Endometrial microvascular endothelial cells (primary cell): Measurements from ENCODE around the gene BCL6. TPM values are rescaled to one million over a fixed set of nuclear protein-coding genes. Genes with fewer than 3 reads are reported as not detected.

Experiments
- in situ Hi-C: cut with HindIII; loops from 2 replicates; pipeline ENCODE4 v1.10.0; 2017; ENCODE audit warnings: low sequenced_read_pairs, low pct_unique_long_range_greater_than_20kb; ENCODE audit errors: inconsistent ontology term
- total RNA-seq: library from RNA; depleted of rRNA; stranded (reverse); fragments of >200 nt; gene quantifications from one replicate; pipeline ENCODE4 v1.2.3, GENCODE V29; 2015; ENCODE audit errors: inconsistent ontology term

BCL6 gene
- 8.3 TPM for total RNA-seq

DNA sequence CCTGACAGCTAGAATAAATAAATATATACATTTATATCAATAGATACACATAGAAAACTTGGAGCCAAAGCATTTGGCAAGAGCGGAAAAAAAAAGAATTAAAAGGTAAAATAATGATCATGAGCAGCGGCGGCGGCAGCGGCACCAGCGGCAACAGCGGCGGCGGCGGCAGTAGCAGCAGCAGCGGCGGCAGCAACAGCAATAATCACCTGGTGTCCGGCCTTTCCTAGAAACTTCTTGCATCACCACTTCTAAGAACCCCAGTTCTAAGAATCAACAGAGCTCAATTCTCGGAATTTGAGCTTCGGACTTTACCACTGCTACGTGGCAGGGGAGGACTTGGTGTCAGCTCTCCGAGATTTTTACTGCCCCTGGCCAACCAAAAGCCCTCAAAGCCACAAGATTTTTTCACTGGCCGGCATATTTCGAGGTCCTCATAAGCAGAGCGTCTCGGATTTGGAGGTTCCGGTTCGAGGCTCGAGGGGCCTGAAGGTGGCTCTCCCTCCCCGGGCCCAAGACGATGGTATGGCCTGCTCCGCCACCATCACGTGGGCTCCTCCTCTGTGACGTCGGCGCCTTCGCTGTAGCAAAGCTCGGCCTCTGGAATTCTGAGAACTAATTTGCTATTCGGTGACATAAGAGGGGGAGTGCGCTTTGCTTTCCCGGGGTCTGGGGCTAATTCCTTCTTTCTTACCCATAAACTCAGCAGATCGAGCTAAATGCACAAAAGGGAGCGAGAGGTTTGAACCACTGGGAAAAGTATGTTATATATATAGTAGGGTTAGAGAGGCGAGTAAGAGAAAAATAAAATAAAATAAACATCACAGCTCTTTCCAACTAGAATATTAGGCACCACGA, at the start of gene BCL6:
Gene BCL6, minus strand, starts transcription at position 268 of the 858 bp plus-strand sequence. CDS start 11,775 bp downstream, outside the sequence.
- in situ Hi-C loops = loop anchor here (10.0 to 25.0 kb wide), 7 partner anchors 409 to 1392 kb away; partner anchors contain the start of gene LPP

DNA sequence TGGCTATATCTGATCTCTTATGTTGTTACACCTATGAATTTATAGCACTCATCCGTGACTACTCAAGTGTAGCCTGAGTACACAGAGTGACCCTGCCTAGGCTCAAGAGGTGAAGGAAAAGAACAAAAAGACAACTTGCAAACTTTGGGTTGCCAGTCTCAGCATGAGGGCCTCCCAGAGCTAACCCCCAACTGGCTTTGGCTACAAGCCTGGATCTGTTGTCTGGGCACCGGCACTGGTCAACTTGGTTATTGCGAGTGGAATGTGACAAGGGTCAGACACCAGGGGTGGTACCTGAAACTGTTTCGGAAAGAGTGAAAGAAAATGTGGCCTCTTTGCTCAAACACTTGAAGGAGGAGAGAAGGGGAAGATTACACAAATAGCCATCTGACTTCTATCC, 49.5 kb upstream of the BCL6 start:
- in situ Hi-C loops = no loop called here

DNA sequence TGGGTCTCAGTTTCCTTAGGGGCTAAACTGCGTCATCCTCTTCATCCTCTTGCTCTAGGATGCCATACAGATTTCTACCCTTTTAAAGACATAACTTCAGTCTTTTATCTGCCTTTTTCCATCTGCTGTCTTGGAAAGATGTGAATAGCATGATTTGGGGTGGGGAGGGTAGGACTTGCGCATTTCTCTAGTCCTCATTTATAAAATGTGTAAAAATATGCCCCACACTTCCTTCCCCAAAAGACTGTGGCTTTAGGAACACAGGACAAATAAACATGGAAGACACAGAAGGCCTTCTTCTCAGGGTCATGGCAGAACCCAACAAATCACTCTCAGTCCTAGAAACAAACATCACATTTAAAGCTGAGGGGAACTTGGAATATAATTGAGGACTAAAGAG, 48.4 kb upstream of the BCL6 start:
- in situ Hi-C loops = no loop called here

DNA sequence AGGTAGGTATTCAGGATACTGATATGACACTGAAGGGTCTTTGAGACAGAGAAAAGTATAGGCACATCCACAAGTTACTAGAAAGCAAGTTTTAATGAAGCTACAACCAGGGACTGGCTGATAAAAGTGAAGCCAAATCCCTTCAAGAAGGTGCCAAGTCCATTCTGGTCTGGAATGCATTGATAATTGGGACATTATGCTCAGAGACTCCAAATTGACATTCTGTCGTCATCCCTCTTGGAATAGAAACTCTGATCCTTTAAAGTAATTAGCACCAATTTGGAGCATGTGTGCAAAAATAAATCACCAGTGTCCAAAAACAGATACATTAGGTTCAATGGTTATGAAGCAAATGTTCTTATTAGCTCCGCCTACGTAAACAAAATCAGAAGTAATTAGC, 47.3 kb upstream of the BCL6 start:
- in situ Hi-C loops = no loop called here

DNA sequence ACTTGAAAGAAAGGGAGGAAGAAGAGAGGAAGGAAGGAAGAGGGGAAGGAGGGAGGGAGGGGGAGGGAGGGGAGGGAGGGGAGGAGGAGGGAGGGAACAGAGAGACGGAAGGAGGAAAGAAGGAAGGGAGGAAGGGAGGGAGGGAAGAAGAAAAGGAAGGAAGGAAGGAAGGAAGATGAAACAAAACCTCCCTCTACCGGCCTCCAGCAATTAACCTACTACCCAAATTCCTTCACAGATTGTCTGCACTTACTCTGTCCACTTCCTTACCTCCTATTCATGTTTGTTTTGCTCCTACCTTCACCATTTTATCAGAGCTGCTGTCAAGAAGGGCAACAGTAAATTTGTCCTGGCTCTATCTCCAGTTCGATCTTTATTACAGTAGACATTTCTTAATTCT, 44.6 kb upstream of the BCL6 start:
- in situ Hi-C loops = no loop called here

DNA sequence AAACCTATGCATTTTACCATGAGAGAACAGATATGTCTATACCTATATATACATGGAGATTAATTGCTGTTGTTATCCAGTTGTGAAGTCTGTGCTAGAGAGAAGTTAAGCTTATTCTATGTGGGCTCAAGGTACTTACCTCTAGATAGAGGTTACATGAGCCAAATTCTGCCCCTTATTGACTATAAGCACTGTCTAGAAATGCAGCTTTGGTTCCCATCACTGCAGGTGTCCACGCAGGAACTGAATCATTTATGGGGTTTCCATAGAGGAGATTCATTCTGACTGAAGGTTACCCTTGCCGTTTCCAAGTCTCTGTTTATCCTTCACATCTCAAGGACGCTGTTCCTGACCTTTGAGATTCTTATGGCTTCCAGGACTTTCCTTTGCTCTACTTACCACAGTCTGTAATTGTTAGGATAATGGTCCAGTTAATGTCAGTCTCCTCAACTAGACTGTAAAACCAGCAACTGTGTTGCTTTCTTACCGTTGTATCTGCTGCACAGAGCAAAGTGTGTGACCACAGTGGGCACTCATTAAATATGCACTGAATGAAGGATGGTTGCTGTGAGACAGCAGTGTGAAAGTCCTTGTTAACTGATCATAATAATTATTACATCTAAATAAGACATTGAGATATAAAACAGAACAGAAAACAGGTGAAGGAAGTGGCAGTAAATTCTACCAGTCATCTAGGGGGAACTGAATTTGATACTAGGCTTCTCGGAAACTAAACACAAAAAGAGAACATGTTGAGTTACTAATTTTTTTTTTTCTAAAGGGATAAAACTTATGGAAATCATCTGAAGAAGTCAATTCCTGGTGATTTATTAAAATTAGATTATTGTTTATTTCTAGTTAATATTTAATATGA, 44.0 kb upstream of the BCL6 start:
- in situ Hi-C loops = no loop called here

DNA sequence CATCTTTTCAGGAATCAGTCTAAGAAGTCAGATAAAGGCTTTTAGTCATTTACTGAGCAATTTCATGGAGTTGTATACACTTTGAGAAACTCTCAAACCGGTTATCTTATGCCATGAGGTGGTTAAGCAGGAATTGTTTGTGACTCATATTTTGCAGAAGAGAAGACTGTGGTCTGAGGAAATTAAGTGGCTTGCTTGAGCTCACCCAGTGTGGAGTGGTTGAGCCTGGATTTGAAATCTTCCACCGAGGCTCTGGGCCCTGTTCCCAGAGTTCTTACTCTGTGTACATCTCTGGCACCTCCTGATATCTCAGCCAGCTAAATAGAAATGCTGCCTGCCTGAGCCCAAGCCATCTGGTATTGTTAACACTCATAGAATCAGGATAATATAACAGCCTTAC, 37.8 kb upstream of the BCL6 start:
- in situ Hi-C loops = no loop called here

DNA sequence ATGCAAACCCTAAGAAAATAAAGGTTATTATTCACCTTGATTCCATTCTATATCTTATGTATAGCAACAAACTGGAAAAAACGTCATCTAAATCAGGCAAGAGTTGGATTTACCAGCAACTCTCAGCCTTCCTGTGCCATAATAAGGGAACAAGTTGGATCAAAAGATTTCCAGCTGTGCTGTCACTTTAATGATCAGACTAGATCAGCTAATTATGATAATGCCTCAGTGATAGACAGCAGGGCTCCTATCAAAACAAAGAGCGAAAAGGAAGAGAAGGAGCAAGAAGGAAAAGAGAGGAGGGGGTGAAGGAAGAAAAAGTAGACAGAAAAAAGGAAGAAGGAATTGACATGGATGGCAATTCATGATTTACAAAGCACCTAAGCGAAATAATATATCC, 36.7 kb upstream of the BCL6 start:
- in situ Hi-C loops = no loop called here

DNA sequence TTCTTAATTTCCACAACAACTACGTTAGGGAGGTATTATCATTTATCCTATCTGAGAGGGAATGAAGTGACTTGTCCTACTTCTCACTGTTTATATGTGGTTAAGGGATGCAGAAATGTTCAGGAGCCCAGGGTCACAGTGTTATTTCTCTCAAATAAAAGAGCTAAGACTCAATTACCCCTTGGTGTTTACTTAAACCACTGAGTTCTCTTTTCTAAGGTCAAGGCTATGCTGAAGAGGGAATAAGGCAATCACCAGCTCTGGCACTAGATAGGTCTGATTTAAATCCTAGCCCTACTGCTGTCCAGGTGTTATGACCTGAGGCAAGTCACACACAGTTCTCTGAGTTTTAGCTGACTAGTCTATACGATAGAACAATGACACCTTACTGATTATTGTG, 35.7 kb upstream of the BCL6 start:
- in situ Hi-C loops = no loop called here

DNA sequence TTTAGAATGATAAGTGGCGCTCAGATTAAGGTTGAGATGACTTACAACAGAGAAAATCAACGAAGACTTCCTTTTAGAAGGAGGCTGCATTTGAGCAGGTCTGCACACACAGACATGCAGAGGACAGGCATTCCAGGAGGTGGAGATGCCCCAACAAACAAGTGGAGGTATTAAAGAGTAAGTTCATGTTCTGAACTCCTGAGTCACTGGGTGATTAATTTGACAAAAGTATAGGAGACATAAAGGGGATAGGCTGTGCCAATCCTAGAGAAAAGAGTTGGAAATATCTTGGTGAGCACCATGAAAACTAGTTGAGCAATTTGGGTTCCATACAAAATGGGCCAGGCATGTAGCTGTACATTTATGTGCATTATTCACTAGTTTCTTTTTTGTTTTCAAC, 33.5 kb upstream of the BCL6 start:
- in situ Hi-C loops = no loop called here

DNA sequence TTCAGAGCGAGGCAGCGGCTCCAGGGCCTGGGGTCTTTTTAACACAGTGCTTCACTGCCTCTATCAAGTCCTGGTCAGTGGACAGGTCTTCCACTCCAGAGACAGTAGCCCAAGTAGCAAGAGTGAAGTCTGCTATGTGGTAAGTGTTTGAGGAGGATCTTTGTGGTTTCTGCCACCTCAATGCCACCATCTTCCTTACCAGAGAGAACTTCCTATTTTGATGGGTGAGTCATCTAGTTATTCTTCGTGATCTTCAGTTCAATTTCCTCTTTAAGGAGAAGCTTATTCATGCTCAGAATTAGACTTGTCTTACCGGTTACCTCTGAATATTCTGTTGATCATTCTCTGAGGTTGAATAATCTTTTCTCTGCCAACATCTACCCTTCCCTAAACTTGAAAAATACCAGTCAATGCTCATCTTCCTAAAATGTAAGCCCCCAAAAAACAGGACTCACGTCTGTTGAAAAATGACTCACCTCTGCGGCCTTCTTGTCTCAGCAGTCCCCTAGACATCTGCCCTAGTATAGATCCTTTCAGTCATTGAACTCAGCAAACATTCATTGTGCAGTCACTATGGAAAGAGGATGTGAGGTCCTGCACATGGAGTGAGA, 32.2 kb upstream of the BCL6 start:
- in situ Hi-C loops = no loop called here

DNA sequence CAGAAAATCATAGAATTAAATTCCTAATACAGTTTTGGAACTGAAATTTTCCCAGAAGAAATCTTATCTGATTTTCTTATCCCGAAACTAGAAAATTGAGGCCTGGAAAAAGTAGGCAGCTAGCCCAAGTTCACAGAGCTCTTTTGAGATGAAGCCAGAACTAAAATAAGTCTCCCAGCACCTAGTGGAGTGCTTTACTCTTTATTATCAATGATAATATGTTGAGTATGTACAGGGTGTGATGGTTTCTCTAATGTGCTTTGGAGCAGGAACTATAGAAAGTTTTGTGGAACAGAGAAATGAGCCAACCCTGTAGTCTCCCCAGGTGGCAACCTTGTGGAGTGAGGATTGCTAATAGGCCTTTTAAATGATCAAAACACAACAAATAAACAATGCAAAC, 30.3 kb upstream of the BCL6 start:
- in situ Hi-C loops = no loop called here

DNA sequence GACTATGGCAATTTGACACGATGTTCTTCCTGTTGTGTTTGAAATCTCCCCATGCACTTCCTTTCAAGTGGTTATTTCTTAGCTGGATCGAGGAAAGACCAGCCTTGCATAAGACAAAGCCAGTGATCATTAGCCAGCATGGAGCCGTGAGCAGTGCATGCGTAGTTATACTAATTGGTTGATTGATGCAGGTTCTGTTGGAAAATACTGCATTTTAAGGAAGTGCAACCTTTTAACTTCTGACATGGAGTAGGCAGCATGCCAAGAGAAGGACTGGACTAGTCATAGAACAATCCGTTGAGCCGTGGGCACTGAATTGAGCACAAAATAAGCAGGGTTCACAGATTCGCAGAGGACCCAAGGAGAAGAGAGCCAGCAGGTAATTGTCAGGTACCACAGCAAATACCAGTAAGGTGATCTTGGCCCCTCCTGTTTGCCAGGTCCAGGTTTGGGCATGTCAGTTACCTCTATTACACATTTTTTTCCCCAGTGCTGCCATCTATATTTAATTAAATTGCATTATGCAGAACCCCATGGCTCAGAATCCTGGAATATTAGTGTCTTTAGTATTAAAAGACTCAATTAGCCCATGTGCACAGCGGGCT, 29.0 kb upstream of the BCL6 start:
- in situ Hi-C loops = no loop called here

DNA sequence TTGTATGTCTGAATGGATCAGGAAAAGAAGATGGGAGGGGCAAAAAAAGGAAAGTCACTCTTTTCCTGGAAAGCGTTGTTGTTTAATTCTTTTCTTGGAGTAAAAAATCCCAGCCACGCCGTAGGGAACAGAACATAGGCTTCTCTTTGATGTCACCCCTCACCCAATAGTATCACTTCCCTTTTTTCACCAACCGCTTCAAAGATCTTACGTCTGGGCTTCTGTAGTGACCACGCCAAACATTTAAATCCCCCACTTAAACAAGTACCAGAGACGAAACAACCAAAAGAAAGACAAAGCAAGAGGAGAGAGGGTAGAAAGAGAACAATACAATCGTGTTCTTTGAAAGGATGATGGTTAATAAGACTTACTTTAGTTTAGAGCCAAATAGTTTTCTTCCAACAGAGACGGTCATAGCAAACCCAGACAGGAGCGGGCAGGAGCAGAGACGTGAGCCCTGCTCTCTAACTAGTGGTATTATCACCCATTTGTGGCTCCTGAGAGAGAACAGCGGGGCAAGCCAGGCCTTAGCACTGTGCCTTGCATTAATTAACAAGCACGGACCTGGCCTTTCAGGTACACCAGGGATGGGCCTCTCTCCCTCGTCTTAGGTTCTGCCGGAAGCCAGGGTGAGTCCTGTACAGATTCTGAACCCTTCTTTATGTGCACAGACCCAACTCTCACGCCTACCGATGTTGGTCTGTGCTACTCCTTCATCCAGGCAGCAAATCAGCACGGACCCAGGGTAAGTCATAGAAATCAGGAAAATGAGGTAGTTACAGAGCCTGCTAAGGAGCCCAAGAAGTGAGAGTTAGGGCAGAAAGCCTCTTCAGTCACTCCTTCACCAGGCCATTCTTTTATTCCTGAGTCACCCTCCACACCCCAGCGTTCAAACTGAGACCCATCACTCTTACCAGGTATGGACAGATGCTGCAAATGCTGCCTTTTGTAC, 28.2 kb upstream of the BCL6 start:
- in situ Hi-C loops = no loop called here

DNA sequence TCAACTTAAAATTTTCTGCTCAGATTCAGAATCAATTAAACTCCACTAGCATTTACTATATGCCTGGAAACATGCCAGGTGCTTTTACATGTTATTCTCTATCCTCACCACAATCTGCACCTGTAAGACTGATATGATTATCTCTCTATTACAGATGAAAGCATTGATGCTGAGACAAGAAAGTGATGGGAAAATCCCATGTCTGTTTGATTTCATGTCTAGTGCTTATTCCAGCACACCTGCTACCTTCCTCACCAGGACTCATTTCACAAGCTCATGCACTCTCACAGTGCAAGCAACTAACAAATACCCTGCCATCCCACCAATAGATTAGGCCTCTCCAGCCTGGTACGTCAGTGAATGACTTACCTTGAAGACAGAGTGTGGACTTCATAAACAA, 25.0 kb upstream of the BCL6 start:
- in situ Hi-C loops = no loop called here

DNA sequence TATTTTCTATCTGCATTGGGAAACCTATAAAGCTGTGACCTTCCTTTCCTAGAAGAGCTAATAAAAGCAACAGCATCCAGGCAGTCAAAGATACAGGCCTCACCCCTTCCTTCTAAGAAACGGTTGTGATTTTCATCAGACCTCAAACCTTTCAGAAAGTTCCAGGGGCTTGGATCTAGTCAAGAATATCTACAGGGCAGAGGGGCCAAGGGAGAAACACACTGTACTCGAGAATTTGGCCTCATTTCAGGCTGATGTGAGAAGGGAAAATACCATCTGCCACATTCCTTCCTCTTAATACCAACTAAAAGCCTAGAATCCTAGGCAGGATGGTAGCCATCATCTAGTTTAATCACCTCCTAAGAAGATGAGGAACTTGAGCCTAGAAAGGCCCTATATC, 24.5 kb upstream of the BCL6 start:
- in situ Hi-C loops = no loop called here

DNA sequence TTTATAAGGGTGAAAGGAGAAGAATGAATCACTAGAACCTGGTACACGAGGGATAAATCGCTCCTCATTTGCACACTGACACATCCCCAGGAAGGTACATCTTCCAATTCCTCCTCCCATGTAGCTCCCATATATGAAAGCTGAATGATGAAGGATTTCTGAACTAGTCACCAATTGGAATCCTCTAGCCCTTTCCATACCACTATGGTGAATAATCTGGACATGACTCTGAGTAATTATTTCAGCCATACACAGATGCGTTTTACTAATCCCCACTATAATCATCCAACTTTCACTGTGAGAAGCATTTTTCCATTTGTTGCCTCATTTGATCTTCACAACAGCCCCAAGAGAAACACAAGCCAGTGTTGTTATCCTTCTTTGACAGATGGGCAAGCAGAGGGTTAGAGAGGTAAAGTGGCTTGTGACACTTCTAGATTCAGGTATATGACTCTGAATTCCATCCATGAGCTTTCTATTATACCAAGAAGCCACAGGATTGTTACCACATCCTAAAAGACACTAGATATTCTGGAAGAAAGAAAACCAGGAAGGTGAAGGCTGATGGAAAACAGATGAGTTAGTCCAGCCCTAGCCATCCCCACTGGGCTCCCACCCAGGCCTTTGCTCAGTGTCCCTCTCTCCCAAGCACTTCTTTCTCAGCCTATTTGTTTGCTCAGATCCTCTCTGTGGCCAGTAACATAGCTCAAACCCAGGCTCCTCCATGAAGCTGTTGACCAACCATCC, 22.2 kb upstream of the BCL6 start:
- in situ Hi-C loops = no loop called here
